Measurements from ENCODE around the gene ARSJ.
"Not testable (repeated sequence)": the region's sequence is repeated elsewhere in the genome, so short reads cannot be mapped to it uniquely, and the experiment has no call there.

ARSJ gene

GRCh38 chr4:114005569-114006442 lies 26.4 kb upstream of the ARSJ start:
- DNase-seq (ENCODE audit: extremely low spot score) = no peak
- POLR2A ChIA-PET = no interaction called here
- TF ChIP-seq ELF4 (IDR thresholded peaks at IDR 0.05) = no peak
- TF ChIP-seq FOXM1 (IDR thresholded peaks at IDR 0.05; ENCODE audit: borderline replicate concordance) = no peak
- no peak for TF ChIP-seq ARNT (IDR thresholded peaks at IDR 0.05)
- TF ChIP-seq L3MBTL2 (conservative IDR thresholded peaks at IDR 0.05) = no peak
- TF ChIP-seq TARDBP (IDR thresholded peaks at IDR 0.05) = no peak
- no peak for TF ChIP-seq CTBP1 (IDR thresholded peaks at IDR 0.05; ENCODE audit: borderline replicate concordance)
- TF ChIP-seq PKNOX1 (IDR thresholded peaks at IDR 0.05) = no peak
- no peak for TF ChIP-seq NFRKB (IDR thresholded peaks at IDR 0.05)
- TF ChIP-seq HDGF (IDR thresholded peaks at IDR 0.05; ENCODE audit: borderline replicate concordance) = no peak
- TF ChIP-seq BHLHE40 (IDR thresholded peaks at IDR 0.05; ENCODE audit: borderline replicate concordance) = no peak
- TF ChIP-seq FOXA1 (IDR thresholded peaks at IDR 0.05) = no peak
- TF ChIP-seq SP1 (IDR thresholded peaks at IDR 0.05) = no peak
- TF ChIP-seq LEF1 (IDR thresholded peaks at IDR 0.05; ENCODE audit: borderline replicate concordance) = no peak

GRCh38 chr4:114004483-114005226 lies 25.2 kb upstream of the ARSJ start:
- POLR2A ChIA-PET; DNase-seq (ENCODE audit: extremely low spot score): not testable (repeated sequence)
- CTCF ChIA-PET = interaction anchor here (1.1 kb wide), 1 partner anchor 749 kb away, joined by 3 read pairs; no protein-coding TSS in a partner anchor

More at GRCh38 chr4:114005569-114006442, 26.4 kb upstream of the ARSJ start:
- CTCF ChIA-PET = interaction anchor here (0.7 to 1.1 kb wide), 2 partner anchors 317 to 748 kb away, joined by 3 to 6 read pairs; no protein-coding TSS in a partner anchor

GRCh38 chr4:113998531-113998930 lies 19.1 kb upstream of the ARSJ start:
- DNase-seq (ENCODE audit: extremely low spot score) = no peak
- CTCF ChIA-PET = no interaction called here
- POLR2A ChIA-PET = no interaction called here
- TF ChIP-seq SP1 (IDR thresholded peaks at IDR 0.05) (no peak), L3MBTL2 (conservative IDR thresholded peaks at IDR 0.05) (no peak), ARNT (IDR thresholded peaks at IDR 0.05) (no peak), FOXA1 (IDR thresholded peaks at IDR 0.05) (no peak), FOXK2 (IDR thresholded peaks at IDR 0.05) (no peak), ZNF384 (IDR thresholded peaks at IDR 0.05) (no peak), PKNOX1 (IDR thresholded peaks at IDR 0.05) (no peak), BHLHE40 (IDR thresholded peaks at IDR 0.05; ENCODE audit: borderline replicate concordance) (no peak)

- no peak for DNase-seq (ENCODE audit: extremely low spot score)
- TF ChIP-seq BHLHE40 (IDR thresholded peaks at IDR 0.05; ENCODE audit: borderline replicate concordance) = no peak
- POLR2A ChIA-PET = no interaction called here
- CTCF ChIA-PET = no interaction called here
Measured at GRCh38 chr4:113998079-113998478, 18.6 kb upstream of the ARSJ start.

- no peak for DNase-seq (ENCODE audit: extremely low spot score)
- CTCF ChIA-PET = no interaction called here
- TF ChIP-seq ZNF384 (IDR thresholded peaks at IDR 0.05) (no peak), ARNT (IDR thresholded peaks at IDR 0.05) (no peak), NFRKB (IDR thresholded peaks at IDR 0.05) (no peak), BHLHE40 (IDR thresholded peaks at IDR 0.05; ENCODE audit: borderline replicate concordance) (no peak), TARDBP (IDR thresholded peaks at IDR 0.05) (no peak), LEF1 (IDR thresholded peaks at IDR 0.05; ENCODE audit: borderline replicate concordance) (no peak), SUZ12 (IDR thresholded peaks at IDR 0.05) (no peak), FOXA1 (IDR thresholded peaks at IDR 0.05) (no peak), FOXM1 (IDR thresholded peaks at IDR 0.05; ENCODE audit: borderline replicate concordance) (no peak), HDGF (IDR thresholded peaks at IDR 0.05; ENCODE audit: borderline replicate concordance) (no peak), PKNOX1 (IDR thresholded peaks at IDR 0.05) (no peak), CTBP1 (IDR thresholded peaks at IDR 0.05; ENCODE audit: borderline replicate concordance) (no peak), ELF4 (IDR thresholded peaks at IDR 0.05) (no peak), SP1 (IDR thresholded peaks at IDR 0.05) (no peak), L3MBTL2 (conservative IDR thresholded peaks at IDR 0.05) (no peak), FOXK2 (IDR thresholded peaks at IDR 0.05) (no peak)
- POLR2A ChIA-PET = no interaction called here
Measured at GRCh38 chr4:113997206-113997605, 17.8 kb upstream of the ARSJ start.

GRCh38 chr4:113996599-113997177 lies 17.2 kb upstream of the ARSJ start:
- POLR2A ChIA-PET = no interaction called here
- DNase-seq (ENCODE audit: extremely low spot score) = no peak
- CTCF ChIA-PET = no interaction called here
- TF ChIP-seq PKNOX1 (IDR thresholded peaks at IDR 0.05) (no peak), TARDBP (IDR thresholded peaks at IDR 0.05) (no peak), HDGF (IDR thresholded peaks at IDR 0.05; ENCODE audit: borderline replicate concordance) (no peak), ZNF384 (IDR thresholded peaks at IDR 0.05) (no peak), FOXK2 (IDR thresholded peaks at IDR 0.05) (no peak), BHLHE40 (IDR thresholded peaks at IDR 0.05; ENCODE audit: borderline replicate concordance) (no peak), CTBP1 (IDR thresholded peaks at IDR 0.05; ENCODE audit: borderline replicate concordance) (no peak), LEF1 (IDR thresholded peaks at IDR 0.05; ENCODE audit: borderline replicate concordance) (no peak), SUZ12 (IDR thresholded peaks at IDR 0.05) (no peak), ARNT (IDR thresholded peaks at IDR 0.05) (no peak), FOXA1 (IDR thresholded peaks at IDR 0.05) (no peak), NFRKB (IDR thresholded peaks at IDR 0.05) (no peak), SP1 (IDR thresholded peaks at IDR 0.05) (no peak), FOXM1 (IDR thresholded peaks at IDR 0.05; ENCODE audit: borderline replicate concordance) (no peak), L3MBTL2 (conservative IDR thresholded peaks at IDR 0.05) (no peak), ELF4 (IDR thresholded peaks at IDR 0.05) (no peak)
